ENCODE results near the gene IFNL3. TPM values are rescaled to one million over a fixed set of nuclear protein-coding genes. Genes with fewer than 3 reads are reported as not detected.
A peak's percentile ranks its signal among the peaks of the same experiment; 100 is the strongest.

IFNL3 gene
- total RNA-seq, 1 experiment from 2014 or later: not detected

DNA sequence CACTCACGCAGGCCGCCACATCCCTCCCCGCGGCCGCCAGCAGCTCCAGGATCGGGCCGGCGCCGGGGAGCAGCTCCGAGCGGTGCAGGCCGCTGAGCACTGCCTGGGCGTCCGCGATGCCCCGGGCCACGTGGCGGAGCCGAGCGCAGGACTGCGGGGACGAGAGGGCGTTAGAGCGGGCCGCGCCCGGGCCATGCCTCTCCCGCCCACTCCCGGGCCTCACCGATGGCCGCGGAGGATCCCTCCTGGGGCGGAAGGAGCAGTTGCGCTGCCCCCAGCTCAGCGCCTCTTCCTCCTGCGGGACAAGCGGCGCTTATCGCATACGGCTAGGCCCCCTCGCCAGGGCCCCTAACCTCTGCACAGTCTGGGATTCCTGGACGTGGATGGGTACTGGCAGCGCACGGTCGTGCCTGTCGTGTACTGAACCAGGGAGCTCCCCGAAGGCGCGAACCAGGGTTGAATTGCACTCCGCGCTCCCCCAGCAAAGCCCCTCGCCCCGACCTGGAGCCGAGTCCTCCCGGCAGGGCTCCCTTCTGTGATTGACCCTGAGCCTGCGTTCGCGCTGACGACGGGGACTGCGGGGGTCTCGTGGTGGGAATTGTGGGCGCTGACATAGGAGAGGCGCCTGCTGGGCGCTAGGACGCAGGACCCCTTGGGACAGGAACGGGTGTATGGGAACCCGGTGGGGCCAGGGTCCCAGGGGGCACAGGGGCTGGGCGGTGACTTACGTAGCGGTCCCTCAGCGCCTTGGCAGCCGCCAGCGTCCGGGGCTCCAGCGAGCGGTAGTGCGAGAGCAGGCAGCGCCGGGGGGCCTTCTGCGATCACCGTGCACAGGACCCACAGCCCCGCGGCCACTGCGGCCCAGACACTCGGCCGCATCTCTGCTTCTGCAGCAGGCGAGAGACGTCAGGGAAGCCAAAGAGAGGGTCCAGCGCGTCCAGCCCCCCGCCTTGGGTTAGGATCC, 3.2 kb upstream of the IFNL3 start (continued):
- TF ChIP-seq SOX15 (CRISPR knock-in tag; IDR thresholded peaks at IDR 0.05) (no peak), NR2C2 (CRISPR knock-in tag; IDR thresholded peaks at IDR 0.05) (no peak), JUN (CRISPR knock-in tag; IDR thresholded peaks at IDR 0.05) (peak; percentile 75; the same call in 1 of the 2 replicates), ZNF423 (CRISPR knock-in tag; IDR thresholded peaks at IDR 0.05) (no peak), TCF7 (CRISPR knock-in tag; IDR thresholded peaks at IDR 0.05; ENCODE audit: low read depth) (no peak), ATF6 (CRISPR knock-in tag; IDR thresholded peaks at IDR 0.05) (no peak), ZNF532 (CRISPR knock-in tag; IDR thresholded peaks at IDR 0.05; ENCODE audit: borderline replicate concordance) (no peak), TP53 (CRISPR knock-in tag; IDR thresholded peaks at IDR 0.05) (peak; percentile 72; the same call in 1 of the 2 replicates), ATF1 (CRISPR knock-in tag; IDR thresholded peaks at IDR 0.05) (no peak), ZNF263 (CRISPR knock-in tag; IDR thresholded peaks at IDR 0.05; ENCODE audit: low read depth) (peak; percentile 45; the same call in 1 of the 2 replicates), CDX4 (CRISPR knock-in tag; IDR thresholded peaks at IDR 0.05; ENCODE audit: borderline replicate concordance) (no peak), ERG (CRISPR knock-in tag; IDR thresholded peaks at IDR 0.05) (no peak), ELF4 (CRISPR knock-in tag; IDR thresholded peaks at IDR 0.05; ENCODE audit: low read depth) (0 out of 2 replicates have a peak, but pooled peaks have one; percentile 70), ARID4B (CRISPR knock-in tag; IDR thresholded peaks at IDR 0.05; ENCODE audit: borderline replicate concordance) (peak; percentile 53; the same call in 1 of the 2 replicates), ZBTB21 (CRISPR knock-in tag; IDR thresholded peaks at IDR 0.05; ENCODE audit: borderline replicate concordance) (peak; percentile 79; the same call in 1 of the 2 replicates), TEAD1 (CRISPR knock-in tag; IDR thresholded peaks at IDR 0.05) (0 out of 2 replicates have a peak, but pooled peaks have one; percentile 71)
- TF ChIP-seq, protein P1, sequence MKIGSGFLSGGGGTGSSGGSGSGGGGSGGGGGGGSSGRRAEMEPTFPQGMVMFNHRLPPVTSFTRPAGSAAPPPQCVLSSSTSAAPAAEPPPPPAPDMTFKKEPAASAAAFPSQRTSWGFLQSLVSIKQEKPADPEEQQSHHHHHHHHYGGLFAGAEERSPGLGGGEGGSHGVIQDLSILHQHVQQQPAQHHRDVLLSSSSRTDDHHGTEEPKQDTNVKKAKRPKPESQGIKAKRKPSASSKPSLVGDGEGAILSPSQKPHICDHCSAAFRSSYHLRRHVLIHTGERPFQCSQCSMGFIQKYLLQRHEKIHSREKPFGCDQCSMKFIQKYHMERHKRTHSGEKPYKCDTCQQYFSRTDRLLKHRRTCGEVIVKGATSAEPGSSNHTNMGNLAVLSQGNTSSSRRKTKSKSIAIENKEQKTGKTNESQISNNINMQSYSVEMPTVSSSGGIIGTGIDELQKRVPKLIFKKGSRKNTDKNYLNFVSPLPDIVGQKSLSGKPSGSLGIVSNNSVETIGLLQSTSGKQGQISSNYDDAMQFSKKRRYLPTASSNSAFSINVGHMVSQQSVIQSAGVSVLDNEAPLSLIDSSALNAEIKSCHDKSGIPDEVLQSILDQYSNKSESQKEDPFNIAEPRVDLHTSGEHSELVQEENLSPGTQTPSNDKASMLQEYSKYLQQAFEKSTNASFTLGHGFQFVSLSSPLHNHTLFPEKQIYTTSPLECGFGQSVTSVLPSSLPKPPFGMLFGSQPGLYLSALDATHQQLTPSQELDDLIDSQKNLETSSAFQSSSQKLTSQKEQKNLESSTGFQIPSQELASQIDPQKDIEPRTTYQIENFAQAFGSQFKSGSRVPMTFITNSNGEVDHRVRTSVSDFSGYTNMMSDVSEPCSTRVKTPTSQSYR (CRISPR knock-in tag; IDR thresholded peaks at IDR 0.05): no peak
- TF ChIP-seq, protein P2, sequence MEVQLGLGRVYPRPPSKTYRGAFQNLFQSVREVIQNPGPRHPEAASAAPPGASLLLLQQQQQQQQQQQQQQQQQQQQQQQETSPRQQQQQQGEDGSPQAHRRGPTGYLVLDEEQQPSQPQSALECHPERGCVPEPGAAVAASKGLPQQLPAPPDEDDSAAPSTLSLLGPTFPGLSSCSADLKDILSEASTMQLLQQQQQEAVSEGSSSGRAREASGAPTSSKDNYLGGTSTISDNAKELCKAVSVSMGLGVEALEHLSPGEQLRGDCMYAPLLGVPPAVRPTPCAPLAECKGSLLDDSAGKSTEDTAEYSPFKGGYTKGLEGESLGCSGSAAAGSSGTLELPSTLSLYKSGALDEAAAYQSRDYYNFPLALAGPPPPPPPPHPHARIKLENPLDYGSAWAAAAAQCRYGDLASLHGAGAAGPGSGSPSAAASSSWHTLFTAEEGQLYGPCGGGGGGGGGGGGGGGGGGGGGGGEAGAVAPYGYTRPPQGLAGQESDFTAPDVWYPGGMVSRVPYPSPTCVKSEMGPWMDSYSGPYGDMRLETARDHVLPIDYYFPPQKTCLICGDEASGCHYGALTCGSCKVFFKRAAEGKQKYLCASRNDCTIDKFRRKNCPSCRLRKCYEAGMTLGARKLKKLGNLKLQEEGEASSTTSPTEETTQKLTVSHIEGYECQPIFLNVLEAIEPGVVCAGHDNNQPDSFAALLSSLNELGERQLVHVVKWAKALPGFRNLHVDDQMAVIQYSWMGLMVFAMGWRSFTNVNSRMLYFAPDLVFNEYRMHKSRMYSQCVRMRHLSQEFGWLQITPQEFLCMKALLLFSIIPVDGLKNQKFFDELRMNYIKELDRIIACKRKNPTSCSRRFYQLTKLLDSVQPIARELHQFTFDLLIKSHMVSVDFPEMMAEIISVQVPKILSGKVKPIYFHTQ (CRISPR knock-in tag; IDR thresholded peaks at IDR 0.05): no peak
